HFFc6 (cell line): ENCODE data around the gene GOSR2. TPM values are rescaled to one million over a fixed set of nuclear protein-coding genes. Genes with fewer than 3 reads are reported as not detected.
A peak's percentile ranks its signal among the peaks of the same experiment; 100 is the strongest.

ENCODE experiments used
- DNase-seq: peaks from one replicate; pipeline ENCODE4 v3.0.0-alpha.2; 2018
- H3K27ac Mint-ChIP-seq: 2 replicates; pipeline ENCODE4 v1.8.0; 2020; ENCODE audit warnings: mild to moderate bottlenecking, mixed read lengths
- H3K27me3 Mint-ChIP-seq: 2 replicates; pipeline ENCODE4 v1.8.0; 2021; ENCODE audit warnings: mild to moderate bottlenecking, moderate library complexity, mixed read lengths; ENCODE audit not compliant: insufficient read depth
- H3K36me3 Mint-ChIP-seq: 2 replicates; pipeline ENCODE4 v1.8.0; 2021; ENCODE audit warnings: low read depth, mixed read lengths
- H3K4me1 Mint-ChIP-seq: 2 replicates; pipeline ENCODE4 v1.8.0; 2020; ENCODE audit warnings: low read depth, mixed read lengths
- H3K4me3 Mint-ChIP-seq: 2 replicates; pipeline ENCODE4 v1.8.0; 2020; ENCODE audit warnings: mild to moderate bottlenecking, moderate library complexity, mixed read lengths
- H3K9me3 Mint-ChIP-seq: 2 replicates; pipeline ENCODE4 v1.8.0; 2020; ENCODE audit warnings: mild to moderate bottlenecking, mixed read lengths
- CTCF ChIP-seq: fragments of 200-600 bp; sonication (generic); IDR thresholded peaks from 2 replicates; pipeline ENCODE4 v1.5.0; 2021; ENCODE audit warnings: antibody characterized with exemption, mild to moderate bottlenecking
- total RNA-seq, 6 experiments: library from RNA; stranded (reverse); fragmentation: NEBNext Ultra II Directional; extraction: Animal tissue kit (Norgen Biotek cat#: 25700); gene quantifications; 2 replicates in 1 of 6; 3 replicates in 5 of 6; pipeline ENCODE4 v1.2.3, GENCODE V29; 2021

GOSR2 gene
- total RNA-seq, 6 experiments from 2014 or later = 63.6 to 75.9 (median 66.3) TPM

- peaks cover 49% of the 10 kb centered on the region for H3K27me3 Mint-ChIP-seq
- H3K9me3 Mint-ChIP-seq = no peaks in the 10 kb centered on the region; the same call in 1 of the 2 replicates
- no peak overlapping the region for H3K4me3 Mint-ChIP-seq
- H3K27ac Mint-ChIP-seq = no peak overlapping the region
- no peak for DNase-seq
- H3K36me3 Mint-ChIP-seq = no peaks in the 10 kb centered on the region
- TF ChIP-seq CTCF = no peak
- peaks cover 7% of the 10 kb centered on the region for H3K4me1 Mint-ChIP-seq
Observed at GRCh38 chr17:46960152-46960551, 37.2 kb downstream of the GOSR2 start.

- H3K27ac Mint-ChIP-seq = no peak overlapping the region
- no peak for DNase-seq
- H3K4me3 Mint-ChIP-seq = no peak overlapping the region
- TF ChIP-seq CTCF = no peak
- no peaks in the 10 kb centered on the region; the same call in 1 of the 2 replicates for H3K9me3 Mint-ChIP-seq
- no peaks in the 10 kb centered on the region for H3K36me3 Mint-ChIP-seq
- H3K27me3 Mint-ChIP-seq = peaks cover 56% of the 10 kb centered on the region
- H3K4me1 Mint-ChIP-seq = peaks cover 7% of the 10 kb centered on the region
Observed at GRCh38 chr17:46962374-46962790, 39.4 kb downstream of the GOSR2 start.

- Mint-ChIP-seq H3K36me3 (no peaks in the 10 kb centered on the region), H3K9me3 (no peaks in the 10 kb centered on the region; the same call in 1 of the 2 replicates), H3K27ac (no peak overlapping the region), H3K27me3 (peaks cover 54% of the 10 kb centered on the region), H3K4me1 (peaks cover 13% of the 10 kb centered on the region), H3K4me3 (no peak overlapping the region)
- no peak for DNase-seq
- TF ChIP-seq CTCF = no peak
Observed at GRCh38 chr17:46963571-46963970, 40.6 kb downstream of the GOSR2 start.

GRCh38 chr17:46964315-46965265, 41.6 kb downstream of the GOSR2 start:
- no peak overlapping the region; the same call in 1 of the 2 replicates for H3K4me3 Mint-ChIP-seq
- DNase-seq = peak; percentile 12
- H3K4me1 Mint-ChIP-seq = peaks cover 14% of the 10 kb centered on the region
- TF ChIP-seq CTCF = no peak
- H3K9me3 Mint-ChIP-seq = no peaks in the 10 kb centered on the region; the same call in 1 of the 2 replicates
- no peaks in the 10 kb centered on the region for H3K36me3 Mint-ChIP-seq
- H3K27me3 Mint-ChIP-seq = peaks cover 50% of the 10 kb centered on the region
- H3K27ac Mint-ChIP-seq = no peak overlapping the region

GRCh38 chr17:46968224-46968834, 45.4 kb downstream of the GOSR2 start:
- Mint-ChIP-seq H3K27ac (no peak overlapping the region), H3K9me3 (no peaks in the 10 kb centered on the region; the same call in 1 of the 2 replicates), H3K27me3 (peaks cover 52% of the 10 kb centered on the region), H3K4me3 (no peak overlapping the region), H3K36me3 (no peaks in the 10 kb centered on the region), H3K4me1 (peaks cover 7% of the 10 kb centered on the region)
- DNase-seq = no peak
- TF ChIP-seq CTCF = no peak
